Brain microvascular endothelial cell (primary cell): ENCODE results near the gene CS.
A peak's percentile ranks its signal among the peaks of the same experiment; 100 is the strongest.

Source experiments
- DNase-seq: peaks from one replicate; pipeline ENCODE4 v3.0.0-alpha.2; 2020
- H3K27ac ChIP-seq: fragments of 250-450 bp; sonication (Bioruptor Pico); 2 replicates; pipeline ENCODE4 v1.5.1; 2020; ENCODE audit warnings: mild to moderate bottlenecking, moderate library complexity
- H3K27me3 ChIP-seq: fragments of 250-450 bp; sonication (Bioruptor Pico); replicated peaks from 2 replicates; pipeline ENCODE4 v1.5.1; 2020; ENCODE audit warnings: mild to moderate bottlenecking
- H3K36me3 ChIP-seq: fragments of 250-450 bp; sonication (Bioruptor Pico); replicated peaks from 2 replicates; pipeline ENCODE4 v1.5.1; 2020; ENCODE audit warnings: mild to moderate bottlenecking
- H3K4me3 ChIP-seq: 2 replicates; pipeline ENCODE4 v1.5.1; 2011; ENCODE audit warnings: low read depth, mild to moderate bottlenecking, control low read depth, low read length, moderate library complexity
- in situ Hi-C: cut with HindIII; loops from 2 replicates; pipeline ENCODE4 v1.10.0; 2017; ENCODE audit warnings: low sequenced_read_pairs, low pct_ligation_motif_present
- TF ChIP-seq, protein P1 (sequence below): IDR thresholded peaks from 2 replicates; pipeline ENCODE4 v1.5.1; 2011; ENCODE audit warnings: low read depth, mild to moderate bottlenecking, moderate library complexity, low read length, control low read depth, inconsistent platforms; ENCODE audit errors: missing control alignments

The CS gene

DNA sequence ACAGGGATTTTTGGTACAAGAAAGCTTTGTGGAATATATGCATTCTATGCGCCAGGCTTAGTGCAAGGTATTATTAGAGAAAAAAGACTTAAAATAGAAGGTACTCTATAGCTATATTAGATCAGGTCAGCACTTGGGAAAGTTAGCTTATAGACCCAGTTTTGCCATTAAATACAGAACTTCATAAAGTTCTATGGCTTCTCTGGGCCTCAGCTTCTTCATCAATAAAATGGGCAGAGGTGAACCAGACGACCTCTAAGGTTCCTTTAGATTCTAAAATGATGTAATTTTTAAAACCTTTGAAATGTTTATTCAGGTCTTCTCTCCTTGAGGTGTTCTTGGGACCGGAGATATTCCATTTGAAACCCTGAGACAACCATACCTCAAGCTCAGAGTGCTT is 8.6 kb upstream of the CS start:
- TF ChIP-seq, protein P1, sequence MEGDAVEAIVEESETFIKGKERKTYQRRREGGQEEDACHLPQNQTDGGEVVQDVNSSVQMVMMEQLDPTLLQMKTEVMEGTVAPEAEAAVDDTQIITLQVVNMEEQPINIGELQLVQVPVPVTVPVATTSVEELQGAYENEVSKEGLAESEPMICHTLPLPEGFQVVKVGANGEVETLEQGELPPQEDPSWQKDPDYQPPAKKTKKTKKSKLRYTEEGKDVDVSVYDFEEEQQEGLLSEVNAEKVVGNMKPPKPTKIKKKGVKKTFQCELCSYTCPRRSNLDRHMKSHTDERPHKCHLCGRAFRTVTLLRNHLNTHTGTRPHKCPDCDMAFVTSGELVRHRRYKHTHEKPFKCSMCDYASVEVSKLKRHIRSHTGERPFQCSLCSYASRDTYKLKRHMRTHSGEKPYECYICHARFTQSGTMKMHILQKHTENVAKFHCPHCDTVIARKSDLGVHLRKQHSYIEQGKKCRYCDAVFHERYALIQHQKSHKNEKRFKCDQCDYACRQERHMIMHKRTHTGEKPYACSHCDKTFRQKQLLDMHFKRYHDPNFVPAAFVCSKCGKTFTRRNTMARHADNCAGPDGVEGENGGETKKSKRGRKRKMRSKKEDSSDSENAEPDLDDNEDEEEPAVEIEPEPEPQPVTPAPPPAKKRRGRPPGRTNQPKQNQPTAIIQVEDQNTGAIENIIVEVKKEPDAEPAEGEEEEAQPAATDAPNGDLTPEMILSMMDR: no peak
- Histone ChIP-seq H3K4me3 (no peak overlapping the region), H3K27me3 (no peaks in the 10 kb centered on the region), H3K27ac (no peak overlapping the region), H3K36me3 (peaks cover 48% of the 10 kb centered on the region)
- DNase-seq: no peak
- in situ Hi-C loops: no loop called here

DNA sequence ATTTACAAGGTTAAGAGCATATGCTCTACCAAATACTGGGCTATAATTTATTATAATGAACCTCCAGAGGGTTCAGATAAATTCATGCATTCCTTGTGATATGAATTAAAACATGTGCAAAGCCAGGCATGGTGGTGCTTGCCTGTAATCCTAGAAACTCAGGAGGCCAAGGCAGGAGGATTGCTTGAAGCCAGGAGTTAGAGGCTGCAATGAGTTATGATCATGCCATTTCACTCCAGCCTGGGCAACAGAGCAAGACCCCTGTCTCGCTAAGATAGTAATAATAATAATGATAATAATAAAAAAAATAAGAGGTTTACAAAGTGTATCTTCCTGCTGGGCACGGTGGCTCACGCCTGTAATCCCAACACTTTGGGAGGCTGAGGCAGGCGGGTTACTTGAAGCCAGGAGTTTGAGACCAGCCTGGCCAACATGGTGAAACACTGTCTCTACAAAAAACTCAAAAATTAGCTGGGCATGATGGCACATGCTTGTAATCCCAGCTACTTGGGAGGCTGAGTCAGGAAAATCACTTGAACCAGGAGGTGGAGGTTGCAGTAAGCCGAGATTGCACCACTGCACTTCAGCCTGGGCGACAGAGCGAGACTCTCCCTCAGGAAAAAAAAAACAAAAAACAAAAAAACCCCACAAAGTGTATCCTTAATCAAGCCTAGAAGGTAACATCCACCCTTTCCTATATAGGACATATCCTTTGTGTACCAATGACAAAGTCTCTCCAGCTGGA is 7.3 kb upstream of the CS start:
- DNase-seq: no peak
- TF ChIP-seq, protein P1: no peak
- peaks cover 43% of the 10 kb centered on the region for H3K36me3 ChIP-seq
- in situ Hi-C loops: no loop called here
- H3K27ac ChIP-seq: no peak overlapping the region
- no peaks in the 10 kb centered on the region for H3K27me3 ChIP-seq
- H3K4me3 ChIP-seq: no peak overlapping the region

DNA sequence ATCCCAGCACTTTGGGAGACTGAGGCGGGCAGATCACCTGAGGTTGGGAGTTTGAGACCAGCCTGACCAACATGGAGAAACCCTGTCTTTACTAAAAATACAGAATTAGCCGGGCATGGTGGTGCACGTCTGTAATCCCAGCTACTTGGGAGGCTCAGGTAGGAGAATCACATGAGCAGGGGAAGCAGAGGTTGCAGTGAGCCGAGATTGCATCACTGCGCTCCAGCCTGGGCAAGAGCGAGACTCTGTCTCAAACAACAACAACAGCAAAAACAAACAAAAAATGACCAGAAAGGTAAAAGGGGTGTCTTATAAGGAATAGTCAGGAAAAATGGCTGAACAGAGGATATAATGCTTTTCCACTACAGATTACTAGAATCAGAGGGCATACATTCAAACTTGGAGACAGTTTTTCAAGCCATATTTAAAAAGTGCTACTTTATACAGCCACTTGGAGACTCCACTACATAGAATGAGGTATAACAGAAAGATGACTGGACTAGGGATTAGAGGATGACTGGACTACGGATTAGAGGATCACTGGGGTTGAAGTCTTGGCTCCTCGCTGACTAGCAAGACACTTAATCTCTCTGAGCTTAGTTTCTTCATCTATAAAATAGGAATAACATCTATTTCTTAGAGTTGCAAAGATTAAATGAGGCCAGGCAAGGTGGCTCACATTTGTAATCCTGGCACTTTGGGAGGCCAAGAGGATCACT is 4.9 kb upstream of the CS start:
- DNase-seq: no peak
- peaks cover 31% of the 10 kb centered on the region for H3K36me3 ChIP-seq
- no peak overlapping the region for H3K4me3 ChIP-seq
- H3K27me3 ChIP-seq: no peaks in the 10 kb centered on the region
- H3K27ac ChIP-seq: no peak overlapping the region
- in situ Hi-C loops: no loop called here
- TF ChIP-seq, protein P1: no peak

DNA sequence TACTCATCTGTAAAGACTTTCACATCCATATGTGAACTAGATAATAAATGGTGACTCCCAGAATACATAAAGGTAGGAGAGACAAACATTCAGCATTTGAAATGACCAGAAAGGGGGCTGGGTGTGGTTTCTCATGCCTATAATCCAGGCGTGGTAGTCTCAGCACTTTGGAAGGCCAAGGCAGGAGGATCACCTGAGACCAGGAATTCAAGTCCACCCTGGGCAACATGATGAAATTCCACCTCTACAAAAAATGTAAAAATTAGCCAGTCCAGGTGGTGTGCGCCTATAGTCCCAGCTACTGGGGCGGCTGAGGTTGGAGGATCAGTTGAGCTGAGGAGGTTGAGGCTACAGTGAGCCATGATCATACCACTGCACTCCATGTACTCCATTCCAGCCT is 4.1 kb upstream of the CS start:
- Histone ChIP-seq H3K27ac (no peak overlapping the region), H3K4me3 (no peak overlapping the region), H3K27me3 (no peaks in the 10 kb centered on the region), H3K36me3 (peaks cover 26% of the 10 kb centered on the region)
- in situ Hi-C loops: no loop called here
- TF ChIP-seq, protein P1: no peak
- DNase-seq: no peak

DNA sequence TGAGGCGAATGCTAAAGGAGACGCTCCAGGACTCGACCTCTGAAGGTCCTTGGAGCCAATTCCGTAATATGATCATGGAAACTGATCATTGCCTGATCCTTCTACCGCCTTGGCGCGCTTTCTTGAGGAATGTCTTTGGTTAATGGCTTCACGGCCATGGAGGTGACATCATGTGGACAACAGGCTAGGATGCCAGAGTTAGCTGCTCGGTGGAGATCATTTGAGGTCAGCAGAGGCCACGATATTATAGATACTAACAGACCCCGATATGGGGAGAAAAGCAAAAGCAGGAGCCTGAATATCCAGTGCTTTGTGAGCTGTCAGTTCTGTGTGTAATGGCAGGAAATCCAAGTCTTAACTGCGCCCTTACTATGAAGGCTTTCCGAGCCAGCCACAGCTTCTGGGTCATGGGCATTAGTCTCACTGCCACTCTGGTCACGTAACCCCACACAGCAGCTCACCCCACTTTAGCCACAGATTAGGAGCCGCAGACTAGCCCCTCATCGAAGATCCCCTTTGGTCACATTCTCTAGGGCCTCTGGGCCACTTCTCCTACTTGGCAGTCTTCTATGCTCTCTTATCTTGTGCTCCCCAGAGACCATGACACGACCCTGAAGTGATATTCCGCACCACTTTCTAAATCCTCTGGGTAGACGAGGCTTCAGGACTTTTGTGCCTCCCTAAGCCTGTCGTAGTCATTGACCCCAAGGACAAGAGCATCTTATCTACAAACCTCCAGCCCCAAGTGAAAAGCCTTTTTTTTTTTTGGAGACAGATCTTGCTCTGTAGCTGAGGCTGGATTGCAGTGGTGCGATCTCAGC is 724 bp upstream of the CS start:
- H3K36me3 ChIP-seq: peaks cover 16% of the 10 kb centered on the region
- H3K27ac ChIP-seq: peak overlapping the region; percentile 80
- TF ChIP-seq, protein P1: no peak
- in situ Hi-C loops: no loop called here
- no peaks in the 10 kb centered on the region for H3K27me3 ChIP-seq
- peak overlapping the region; percentile 93 for H3K4me3 ChIP-seq
- DNase-seq: no peak
